Vagina (tissue), 2 donors: Measurements from ENCODE around the gene ASB8. TPM values are rescaled to one million over a fixed set of nuclear protein-coding genes. Genes with fewer than 3 reads are reported as not detected.

Experiments used
- DNase-seq, 2 donors: peaks; one replicate each; pipeline ENCODE4 v3.0.0-alpha.2; 2017; ENCODE audit errors: extremely low spot score in 2 of 2
- H3K27ac ChIP-seq: fragments of 200-600 bp; sonication (generic); one replicate; pipeline ENCODE4 v1.5.1; 2019
- H3K27me3 ChIP-seq: fragments of 200-600 bp; sonication (generic); one replicate; pipeline ENCODE4 v1.5.1; 2019
- H3K36me3 ChIP-seq, 2 donors: fragments of 200-600 bp; sonication (generic); one replicate each; pipeline ENCODE4 v1.5.1; 2017 to 2019
- H3K4me1 ChIP-seq: fragments of 200-600 bp; sonication (generic); one replicate; pipeline ENCODE4 v1.5.1; 2019
- H3K4me3 ChIP-seq, 2 donors: fragments of 200-600 bp; sonication (generic); 1 replicate in 1 of 2; 2 replicates in 1 of 2; pipeline ENCODE4 v1.5.1; 2016 to 2019
- H3K9me3 ChIP-seq: fragments of 200-600 bp; sonication (generic); one replicate; pipeline ENCODE4 v1.5.1; 2019
- POLR2A ChIP-seq, 2 donors: fragments of 450-650 bp; IDR thresholded peaks; one replicate each; pipeline ENCODE4 v1.6.1; 2017; ENCODE audit warnings: antibody characterized with exemption in 2 of 2, mild to moderate bottlenecking in 2 of 2, moderate library complexity in 2 of 2
- POLR2AphosphoS5 ChIP-seq, 2 donors: sonication (generic); formaldehyde crosslinking; IDR thresholded peaks; one replicate each; pipeline ENCODE4 v1.9.0; 2017; ENCODE audit warnings: antibody characterized with exemption in 2 of 2, mild to moderate bottlenecking in 2 of 2, low read depth in 1 of 2; ENCODE audit not compliant: insufficient read depth in 1 of 2
- intact Hi-C: fragments of 100-400 bp; cut with DNase I; formaldehyde crosslinking; loops from one replicate; pipeline ENCODE4 v1.15.1; 2023
- total RNA-seq: library from RNA; depleted of rRNA; stranded (reverse); fragments of >200 nt; gene quantifications from one replicate; pipeline ENCODE4 v1.2.3, GENCODE V29; 2016
- TF ChIP-seq, protein P1 (sequence below), 3 experiments: fragments of 450-650 bp in 2 of 3; fragments of 200-600 bp in 1 of 3; sonication (generic) in 1 of 3; IDR thresholded peaks; one replicate each; pipeline ENCODE4 v1.5.1; 2017 to 2019; ENCODE audit warnings: antibody characterized with exemption in 3 of 3, mild to moderate bottlenecking in 2 of 3, moderate library complexity in 2 of 3

The ASB8 gene
- total RNA-seq, 1 donor from 2014 or later, result 16.9 TPM

DNA sequence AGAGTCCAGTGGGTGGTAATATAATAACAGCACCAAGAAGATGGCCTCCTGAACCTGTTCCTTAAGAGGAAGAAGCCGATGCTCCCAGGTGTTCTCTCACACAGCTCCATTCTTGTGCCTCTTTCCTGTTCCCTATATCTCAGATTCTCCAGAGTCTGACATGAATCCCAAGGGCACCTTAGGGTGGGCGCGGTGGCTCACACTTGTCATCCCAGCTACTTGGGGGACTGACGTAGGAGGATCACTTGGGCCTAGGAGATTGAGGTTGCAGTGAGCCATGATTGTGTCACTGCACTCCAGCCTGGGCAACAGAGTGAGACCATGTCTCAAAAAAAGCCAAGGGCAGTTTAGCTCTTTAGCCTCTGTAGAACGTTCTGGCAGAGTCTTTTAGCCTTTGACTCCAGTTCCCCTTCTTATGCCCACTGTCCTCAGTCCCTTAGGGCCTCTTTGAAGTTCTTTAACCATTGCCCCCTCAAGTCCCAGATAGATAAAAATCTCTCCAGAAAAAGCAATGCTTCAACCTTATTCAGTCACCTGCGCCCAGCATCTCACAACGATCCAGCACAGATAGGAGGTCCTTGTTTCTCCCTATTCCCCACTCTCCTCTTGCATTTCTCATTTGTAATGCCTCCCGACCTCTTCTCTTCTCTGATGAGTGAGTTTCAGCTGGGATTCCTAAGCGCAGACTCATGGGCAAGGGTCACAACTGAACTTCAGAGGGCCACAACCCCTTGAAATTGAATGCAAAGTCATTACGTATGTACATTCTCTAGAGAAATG is 30.8 kb upstream of the ASB8 start:
- intact Hi-C loops, result no loop called here

DNA sequence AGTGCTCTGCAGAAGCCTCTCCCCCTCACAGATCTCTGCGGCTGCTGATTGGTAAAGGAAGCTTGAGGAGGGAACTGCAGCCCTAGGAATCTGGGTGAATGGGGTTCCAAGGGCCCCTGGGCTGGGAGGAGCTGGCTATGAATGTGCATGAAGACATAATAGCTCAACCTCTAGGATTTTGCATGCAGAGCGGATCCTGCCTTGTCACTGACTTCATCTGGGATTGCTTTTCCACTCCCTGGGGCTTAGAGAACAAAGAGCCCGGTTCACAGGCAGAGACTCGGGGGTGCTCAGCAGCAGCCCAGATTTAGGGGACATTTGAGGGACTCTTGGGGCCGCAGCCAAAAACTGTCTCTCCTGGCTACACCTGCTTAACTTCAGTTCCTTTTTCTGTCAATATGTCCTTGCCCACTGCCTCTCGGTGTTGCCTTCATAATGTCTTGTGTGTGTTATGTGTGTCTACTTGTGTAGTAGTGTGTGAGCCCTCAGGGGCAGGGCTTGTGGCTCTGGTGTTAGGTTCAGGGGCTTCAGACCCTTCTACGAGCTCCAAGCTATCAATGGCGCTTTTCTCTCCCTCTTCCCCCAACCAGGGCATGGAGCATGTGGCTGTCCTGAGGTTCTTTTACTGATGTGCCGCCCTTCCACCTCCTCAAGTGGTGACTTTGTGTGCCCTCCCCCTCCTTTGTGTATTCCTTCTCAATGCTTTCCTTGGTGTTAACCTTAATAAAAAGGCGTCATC is 28.0 kb upstream of the ASB8 start:
- DNase-seq, result no peak
- intact Hi-C loops, result no loop called here
- no peak for TF ChIP-seq POLR2AphosphoS5 (IDR thresholded peaks at IDR 0.05; ENCODE audit: insufficient read depth in 1 of 2, low read depth in 1 of 2)
- TF ChIP-seq, protein P1, sequence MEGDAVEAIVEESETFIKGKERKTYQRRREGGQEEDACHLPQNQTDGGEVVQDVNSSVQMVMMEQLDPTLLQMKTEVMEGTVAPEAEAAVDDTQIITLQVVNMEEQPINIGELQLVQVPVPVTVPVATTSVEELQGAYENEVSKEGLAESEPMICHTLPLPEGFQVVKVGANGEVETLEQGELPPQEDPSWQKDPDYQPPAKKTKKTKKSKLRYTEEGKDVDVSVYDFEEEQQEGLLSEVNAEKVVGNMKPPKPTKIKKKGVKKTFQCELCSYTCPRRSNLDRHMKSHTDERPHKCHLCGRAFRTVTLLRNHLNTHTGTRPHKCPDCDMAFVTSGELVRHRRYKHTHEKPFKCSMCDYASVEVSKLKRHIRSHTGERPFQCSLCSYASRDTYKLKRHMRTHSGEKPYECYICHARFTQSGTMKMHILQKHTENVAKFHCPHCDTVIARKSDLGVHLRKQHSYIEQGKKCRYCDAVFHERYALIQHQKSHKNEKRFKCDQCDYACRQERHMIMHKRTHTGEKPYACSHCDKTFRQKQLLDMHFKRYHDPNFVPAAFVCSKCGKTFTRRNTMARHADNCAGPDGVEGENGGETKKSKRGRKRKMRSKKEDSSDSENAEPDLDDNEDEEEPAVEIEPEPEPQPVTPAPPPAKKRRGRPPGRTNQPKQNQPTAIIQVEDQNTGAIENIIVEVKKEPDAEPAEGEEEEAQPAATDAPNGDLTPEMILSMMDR (IDR thresholded peaks at IDR 0.05), result no peak
- no peak for TF ChIP-seq POLR2A (IDR thresholded peaks at IDR 0.05)
- Histone ChIP-seq H3K4me3 (no peak overlapping the region), H3K27ac (no peak overlapping the region), H3K4me1 (peaks cover 16% of the 10 kb centered on the region), H3K36me3 (no peaks in the 10 kb centered on the region), H3K27me3 (no peaks in the 10 kb centered on the region), H3K9me3 (no peaks in the 10 kb centered on the region)

More for the DNA sequence above, 30.8 kb upstream of the ASB8 start:
- TF ChIP-seq POLR2AphosphoS5 (IDR thresholded peaks at IDR 0.05; ENCODE audit: insufficient read depth in 1 of 2, low read depth in 1 of 2) (no peak), POLR2A (IDR thresholded peaks at IDR 0.05) (no peak)
- TF ChIP-seq, protein P1 (IDR thresholded peaks at IDR 0.05), result no peak
- H3K9me3 ChIP-seq, result no peaks in the 10 kb centered on the region
- peaks cover 12% of the 10 kb centered on the region for H3K4me1 ChIP-seq
- DNase-seq, result no peak
- H3K27me3 ChIP-seq, result no peaks in the 10 kb centered on the region
- H3K4me3 ChIP-seq, result no peak overlapping the region
- H3K27ac ChIP-seq, result no peak overlapping the region
- H3K36me3 ChIP-seq, result no peaks in the 10 kb centered on the region

DNA sequence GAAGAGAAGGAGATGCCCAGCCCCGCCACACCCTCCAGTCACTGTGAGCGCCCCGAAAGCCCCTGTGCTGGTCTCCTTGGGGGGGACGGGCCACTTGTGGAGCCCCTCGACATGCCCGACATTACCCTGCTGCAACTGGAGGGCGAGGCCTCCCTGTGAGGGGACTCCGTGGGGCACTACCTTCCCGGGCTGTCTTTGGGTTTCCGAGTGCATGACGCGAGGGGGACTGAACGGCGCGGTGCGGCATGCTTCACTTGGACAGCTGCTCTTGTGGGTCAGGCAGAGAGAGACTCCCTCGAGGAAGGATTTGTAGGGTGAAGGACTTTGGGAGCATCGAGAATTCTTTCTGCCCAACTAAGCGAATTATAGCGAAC is 27.2 kb upstream of the ASB8 start:
- H3K27ac ChIP-seq, result no peak overlapping the region
- intact Hi-C loops, result no loop called here
- peak overlapping the region; percentile 50 to 55 for H3K4me3 ChIP-seq
- TF ChIP-seq, protein P1 (IDR thresholded peaks at IDR 0.05), result no peak
- peak in 1 of 2 donors; percentile 9 for TF ChIP-seq POLR2AphosphoS5 (IDR thresholded peaks at IDR 0.05; ENCODE audit: insufficient read depth in 1 of 2, low read depth in 1 of 2)
- DNase-seq, result no peak
- H3K27me3 ChIP-seq, result no peaks in the 10 kb centered on the region
- H3K4me1 ChIP-seq, result peaks cover 16% of the 10 kb centered on the region
- no peaks in the 10 kb centered on the region for H3K36me3 ChIP-seq
- H3K9me3 ChIP-seq, result no peaks in the 10 kb centered on the region

DNA sequence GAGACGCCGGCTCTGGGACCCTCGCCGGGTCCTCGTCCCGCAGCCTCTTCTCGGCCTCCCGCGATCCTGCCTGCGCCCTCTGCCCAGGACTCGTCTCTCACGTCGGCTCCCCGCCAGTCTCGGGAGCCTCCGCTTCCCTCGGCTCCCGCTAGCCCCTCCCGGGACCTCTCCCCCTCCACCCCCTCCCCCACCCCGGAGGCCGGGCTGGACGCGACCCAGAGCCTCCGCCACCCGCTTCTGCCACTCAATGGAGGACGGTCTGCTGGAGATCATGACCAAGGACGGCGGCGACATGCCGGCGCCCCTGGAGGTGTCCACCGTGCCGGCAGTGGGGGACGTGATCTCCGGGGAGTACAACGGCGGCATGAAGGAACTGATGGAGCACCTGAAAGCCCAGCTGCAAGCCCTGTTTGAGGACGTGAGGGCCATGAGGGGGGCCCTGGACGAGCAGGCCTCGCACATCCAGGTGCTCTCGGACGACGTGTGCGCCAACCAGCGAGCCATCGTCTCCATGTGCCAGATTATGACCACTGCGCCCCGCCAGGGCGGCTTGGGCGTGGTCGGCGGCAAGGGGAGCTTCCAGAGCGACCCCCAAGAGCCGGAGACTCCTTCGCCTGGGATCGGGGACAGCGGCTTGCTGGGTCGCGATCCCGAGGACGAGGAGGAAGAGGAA is 26.7 kb upstream of the ASB8 start:
- Histone ChIP-seq H3K4me1 (peaks cover 16% of the 10 kb centered on the region), H3K4me3 (peak overlapping the region; percentile 50 to 55), H3K27me3 (no peaks in the 10 kb centered on the region), H3K9me3 (no peaks in the 10 kb centered on the region), H3K27ac (no peak overlapping the region), H3K36me3 (no peaks in the 10 kb centered on the region)
- intact Hi-C loops, result no loop called here
- DNase-seq, result no peak
- TF ChIP-seq POLR2A (IDR thresholded peaks at IDR 0.05), result no peak
- TF ChIP-seq POLR2AphosphoS5 (IDR thresholded peaks at IDR 0.05; ENCODE audit: insufficient read depth in 1 of 2, low read depth in 1 of 2), result peak in 1 of 2 donors; percentile 2
- TF ChIP-seq, protein P1 (IDR thresholded peaks at IDR 0.05), result no peak
